Natural killer cell treated with Interleukin-12 subunit alpha and Interleukin-12 subunit beta and Interleukin-15 and Interleukin-18, amount 100 ng/mL, for 72 hours (primary cell): Measurements from ENCODE around the gene MTARC1. TPM values are rescaled to one million over a fixed set of nuclear protein-coding genes. Genes with fewer than 3 reads are reported as not detected.

ENCODE experiments used
- ATAC-seq, 2 donors: fragments of 150-1000 bp; cut with Tn5 transposase in 1 of 2; sonication (Bioruptor Pico), chemical (Tn5 transposase) in 1 of 2; 2 replicates each; pipeline ENCODE4 v1.10.0; 2021
- DNase-seq: peaks from one replicate; pipeline ENCODE4 v3.0.0; 2022; ENCODE audit warnings: low spot score
- H3K27ac Mint-ChIP-seq, 2 donors: 1 replicate in 1 of 2; 2 replicates in 1 of 2; pipeline ENCODE4 v1.8.0; 2022; ENCODE audit warnings: mixed read lengths in 2 of 2, mild to moderate bottlenecking in 1 of 2, moderate library complexity in 1 of 2
- H3K27me3 Mint-ChIP-seq, 2 donors: 1 replicate in 1 of 2; 2 replicates in 1 of 2; pipeline ENCODE4 v1.8.0; 2022; ENCODE audit warnings: mixed read lengths in 2 of 2
- H3K36me3 Mint-ChIP-seq: one replicate; pipeline ENCODE4 v1.8.0; 2022; ENCODE audit warnings: mixed read lengths
- H3K4me1 Mint-ChIP-seq, 2 donors: 1 replicate in 1 of 2; 2 replicates in 1 of 2; pipeline ENCODE4 v1.8.0; 2022; ENCODE audit warnings: low read depth in 2 of 2, mixed read lengths in 2 of 2, mild to moderate bottlenecking in 1 of 2
- H3K4me3 Mint-ChIP-seq: one replicate; pipeline ENCODE4 v1.8.0; 2022; ENCODE audit warnings: mixed read lengths
- H3K9me3 Mint-ChIP-seq: 2 replicates; pipeline ENCODE4 v1.8.0; 2022; ENCODE audit warnings: mixed read lengths
- total RNA-seq, 2 donors: library from RNA; stranded (reverse); gene quantifications; one replicate each; pipeline ENCODE4 v1.2.3, GENCODE V29; 2022

MTARC1 gene
- total RNA-seq, 2 donors from 2014 or later = 0.17 TPM; not detected in 1

GRCh38 chr1:220819467-220820026, 32.8 kb downstream of the MTARC1 start:
- H3K4me3 Mint-ChIP-seq = no peak overlapping the region
- DNase-seq (no peak), ATAC-seq (no peak)
- no peak overlapping the region for H3K27ac Mint-ChIP-seq
- no peaks in the 10 kb centered on the region for H3K9me3 Mint-ChIP-seq
- no peaks in the 10 kb centered on the region for H3K36me3 Mint-ChIP-seq
- H3K4me1 Mint-ChIP-seq = peaks cover 0 to 8% of the 10 kb centered on the region in 2 donors
- H3K27me3 Mint-ChIP-seq = peaks cover 9 to 19% of the 10 kb centered on the region in 2 donors

DNA sequence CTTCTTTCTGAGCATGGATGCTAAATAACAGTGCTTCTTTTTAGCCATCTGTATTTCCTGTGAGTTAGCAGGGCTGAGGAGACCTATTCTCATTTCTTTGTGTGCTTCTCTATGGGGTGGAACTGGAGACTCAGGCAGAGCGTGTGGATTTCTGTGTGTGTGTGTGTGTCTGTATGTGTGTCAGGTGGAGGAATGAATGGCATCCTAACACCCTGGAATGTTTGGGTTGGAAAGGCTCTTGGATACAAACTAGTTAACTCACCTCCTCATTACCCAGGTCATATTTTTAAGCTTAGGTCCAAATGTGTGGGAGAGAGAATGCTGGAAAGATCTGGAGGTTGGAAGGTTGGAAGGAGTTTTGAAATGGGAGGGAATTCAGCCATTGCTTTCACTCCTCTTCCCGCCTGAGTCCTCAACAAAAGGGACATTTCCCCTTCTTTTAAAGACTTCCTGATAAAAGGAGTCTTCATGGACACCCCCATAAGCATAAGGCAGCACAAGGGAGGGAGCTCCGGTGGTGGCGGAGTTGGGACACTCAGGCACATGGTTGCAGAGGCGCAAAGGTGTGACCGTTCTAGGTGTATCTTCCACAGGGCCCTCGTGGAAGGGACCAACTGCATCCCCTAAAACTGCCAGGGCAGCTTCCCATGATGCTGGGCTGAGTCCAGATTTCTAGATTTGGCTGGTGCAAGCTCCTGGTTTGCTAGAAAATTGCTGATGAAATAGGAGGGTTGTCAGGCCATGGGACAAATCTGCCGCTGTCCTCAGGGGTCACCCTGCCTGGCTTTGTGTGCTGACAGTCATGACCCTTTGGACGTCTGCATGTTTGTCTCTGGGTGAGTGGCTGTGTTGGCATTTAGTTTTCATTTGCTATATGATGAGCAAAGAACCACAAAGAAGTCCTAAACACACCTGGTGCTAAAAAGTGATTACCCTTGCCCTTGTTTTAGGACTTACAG, 37.6 kb downstream of the MTARC1 start:
- ATAC-seq (no peak), DNase-seq (no peak)
- Mint-ChIP-seq H3K36me3 (no peaks in the 10 kb centered on the region), H3K27ac (no peak overlapping the region), H3K27me3 (peaks cover 10 to 27% of the 10 kb centered on the region in 2 donors), H3K4me3 (no peak overlapping the region), H3K4me1 (no peaks in the 10 kb centered on the region), H3K9me3 (no peaks in the 10 kb centered on the region)

DNA sequence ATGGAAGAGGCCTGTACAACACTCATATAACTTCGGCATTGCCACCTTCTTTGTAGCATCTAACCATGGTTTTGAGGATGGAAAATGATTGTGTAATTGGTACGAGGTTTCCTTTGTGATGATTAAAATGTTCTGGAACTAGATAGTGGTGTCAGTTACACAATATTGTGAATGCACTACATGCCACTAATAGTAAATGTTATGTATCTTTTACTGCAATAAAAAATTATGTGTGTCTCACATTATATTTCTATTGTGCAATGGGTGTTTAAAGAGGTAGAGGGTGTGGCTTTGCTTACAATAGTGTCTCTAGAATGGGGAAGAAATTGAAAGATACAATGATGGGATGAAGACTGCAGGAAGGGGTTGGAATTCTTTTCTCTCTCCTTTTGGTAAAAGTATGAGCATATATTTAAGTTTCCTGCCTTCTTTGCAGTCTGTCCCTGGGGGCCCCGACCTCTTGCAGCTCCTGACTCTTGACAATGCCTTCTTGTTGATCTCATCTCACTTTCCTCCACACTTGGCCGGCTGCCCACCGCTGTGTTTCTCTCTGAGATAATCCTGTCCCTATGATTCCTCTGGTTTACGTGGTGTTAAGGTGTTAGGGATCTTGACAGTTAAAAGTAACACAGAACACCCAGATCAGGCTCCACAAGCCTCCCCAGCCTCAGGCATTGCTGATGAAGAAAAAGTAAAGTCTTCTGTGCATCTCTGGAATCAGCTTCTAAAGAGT, 39.3 kb downstream of the MTARC1 start:
- no peak for ATAC-seq

DNA sequence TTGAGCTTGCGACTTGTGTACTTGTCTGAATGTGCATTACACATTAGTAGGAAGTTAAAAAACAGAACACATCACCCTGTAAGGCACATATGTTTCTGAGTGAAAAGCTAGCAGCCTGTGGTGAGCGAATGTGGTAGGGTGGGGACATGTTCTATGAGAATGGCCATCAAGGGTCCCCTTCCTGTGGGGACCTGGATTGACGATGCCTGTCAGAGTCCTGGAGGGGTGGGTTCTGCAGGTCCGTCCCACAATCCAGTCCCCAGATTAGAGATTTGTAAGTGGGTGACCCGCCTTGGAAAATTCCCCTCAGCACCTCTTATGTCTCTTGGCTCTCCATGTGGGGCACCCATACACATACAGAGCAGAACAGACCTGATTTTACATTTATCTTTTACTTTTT, 40.0 kb downstream of the MTARC1 start:
- H3K9me3 Mint-ChIP-seq = no peaks in the 10 kb centered on the region
- H3K4me3 Mint-ChIP-seq = no peak overlapping the region
- H3K27me3 Mint-ChIP-seq = peaks cover 11 to 27% of the 10 kb centered on the region in 2 donors
- no peak overlapping the region for H3K27ac Mint-ChIP-seq
- no peak for ATAC-seq
- DNase-seq = no peak
- no peaks in the 10 kb centered on the region for H3K36me3 Mint-ChIP-seq
- no peaks in the 10 kb centered on the region for H3K4me1 Mint-ChIP-seq

More for the DNA sequence above, 39.3 kb downstream of the MTARC1 start:
- Mint-ChIP-seq H3K9me3 (no peaks in the 10 kb centered on the region), H3K36me3 (no peaks in the 10 kb centered on the region), H3K4me3 (no peak overlapping the region), H3K27me3 (peaks cover 13 to 27% of the 10 kb centered on the region in 2 donors), H3K27ac (no peak overlapping the region), H3K4me1 (no peaks in the 10 kb centered on the region)
- no peak for DNase-seq

DNA sequence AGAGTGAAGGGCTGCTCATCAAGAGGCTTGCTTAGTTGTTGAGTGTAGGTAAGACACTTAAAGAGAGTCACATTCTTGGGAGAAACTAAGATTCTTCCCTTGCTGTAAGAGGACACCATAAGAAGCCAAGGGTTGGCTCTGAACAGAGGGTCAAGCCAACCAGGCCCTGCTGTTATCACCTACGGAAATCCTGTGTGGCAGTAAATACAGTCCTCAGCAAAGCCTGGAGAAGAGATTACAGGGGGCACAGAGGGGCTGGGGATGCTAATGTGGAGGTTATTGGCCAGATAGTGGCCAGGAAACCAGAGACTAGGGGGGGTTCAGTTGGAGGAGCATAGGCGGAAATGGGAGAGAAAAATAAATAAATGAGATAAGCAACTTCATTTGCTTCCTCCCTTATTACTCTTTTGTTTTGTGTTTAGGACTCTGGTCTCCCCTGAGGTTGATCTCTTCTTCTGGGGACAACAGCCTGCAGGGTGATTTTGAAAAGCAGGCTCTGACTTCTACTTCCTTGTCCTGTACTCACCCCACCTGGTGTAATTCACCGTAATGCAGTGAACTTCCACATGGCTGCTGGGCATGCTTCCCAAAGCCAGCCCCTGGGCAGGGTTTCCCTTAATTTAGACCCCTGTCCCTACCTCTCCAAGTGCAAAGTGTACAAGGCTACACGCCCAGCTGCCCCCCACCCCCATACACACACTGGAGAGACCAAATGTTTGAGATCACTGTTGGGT, 40.9 kb downstream of the MTARC1 start:
- ATAC-seq (no peak), DNase-seq (no peak)
- Mint-ChIP-seq H3K27ac (no peak overlapping the region), H3K4me3 (no peak overlapping the region), H3K4me1 (no peaks in the 10 kb centered on the region), H3K9me3 (no peaks in the 10 kb centered on the region), H3K36me3 (no peaks in the 10 kb centered on the region), H3K27me3 (peaks cover 11 to 27% of the 10 kb centered on the region in 2 donors)

DNA sequence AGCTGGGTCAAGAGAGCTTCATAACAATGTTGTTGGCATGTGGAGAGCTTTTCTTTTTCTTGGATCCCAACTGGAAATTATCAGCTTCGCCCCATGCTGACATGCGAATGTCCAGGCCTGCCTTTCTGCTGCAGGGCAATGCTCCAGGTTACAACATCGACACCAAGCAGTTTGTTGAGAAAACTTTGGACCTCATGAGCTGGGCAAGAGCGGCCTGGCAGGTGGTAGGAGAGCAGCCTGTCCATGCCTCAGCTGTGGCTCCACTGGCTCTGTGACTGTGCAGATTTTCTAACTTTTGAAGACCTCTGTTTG, 41.4 kb downstream of the MTARC1 start:
- no peaks in the 10 kb centered on the region for H3K9me3 Mint-ChIP-seq
- no peak overlapping the region for H3K27ac Mint-ChIP-seq
- no peak for ATAC-seq
- no peak overlapping the region for H3K4me3 Mint-ChIP-seq
- no peaks in the 10 kb centered on the region for H3K4me1 Mint-ChIP-seq
- H3K36me3 Mint-ChIP-seq = no peaks in the 10 kb centered on the region
- no peak for DNase-seq
- H3K27me3 Mint-ChIP-seq = peaks cover 11 to 25% of the 10 kb centered on the region in 2 donors

GRCh38 chr1:220828950-220829586, 42.4 kb downstream of the MTARC1 start:
- Mint-ChIP-seq H3K4me1 (no peaks in the 10 kb centered on the region), H3K9me3 (no peaks in the 10 kb centered on the region), H3K27ac (no peak overlapping the region), H3K36me3 (no peaks in the 10 kb centered on the region), H3K4me3 (no peak overlapping the region), H3K27me3 (peaks cover 6 to 16% of the 10 kb centered on the region in 2 donors)
- DNase-seq = no peak
- ATAC-seq = no peak

DNA sequence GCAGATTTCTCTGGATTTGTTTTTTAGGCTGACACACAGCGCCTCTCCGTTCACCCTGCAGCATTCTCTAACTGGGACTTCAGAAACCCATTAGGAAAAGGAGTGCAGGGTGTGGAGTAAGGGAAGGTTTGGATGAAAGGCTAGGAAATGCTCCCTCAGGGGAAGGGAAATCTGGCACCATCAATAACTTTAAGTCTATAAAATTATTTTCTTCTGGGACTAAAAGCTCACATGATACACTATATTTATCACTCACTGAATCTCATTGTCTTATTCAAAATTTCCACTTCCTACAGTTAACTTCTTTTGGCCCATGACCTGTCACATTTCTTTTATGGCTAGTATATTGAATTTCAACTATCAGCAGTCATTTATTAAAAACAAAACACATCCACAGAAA, 46.7 kb downstream of the MTARC1 start:
- ATAC-seq (no peak), DNase-seq (no peak)
- no peak overlapping the region for H3K27ac Mint-ChIP-seq
- no peaks in the 10 kb centered on the region for H3K36me3 Mint-ChIP-seq
- H3K4me1 Mint-ChIP-seq = no peaks in the 10 kb centered on the region
- no peaks in the 10 kb centered on the region for H3K9me3 Mint-ChIP-seq
- peaks cover 16% of the 10 kb centered on the region in 2 donors for H3K27me3 Mint-ChIP-seq
- no peak overlapping the region for H3K4me3 Mint-ChIP-seq

DNA sequence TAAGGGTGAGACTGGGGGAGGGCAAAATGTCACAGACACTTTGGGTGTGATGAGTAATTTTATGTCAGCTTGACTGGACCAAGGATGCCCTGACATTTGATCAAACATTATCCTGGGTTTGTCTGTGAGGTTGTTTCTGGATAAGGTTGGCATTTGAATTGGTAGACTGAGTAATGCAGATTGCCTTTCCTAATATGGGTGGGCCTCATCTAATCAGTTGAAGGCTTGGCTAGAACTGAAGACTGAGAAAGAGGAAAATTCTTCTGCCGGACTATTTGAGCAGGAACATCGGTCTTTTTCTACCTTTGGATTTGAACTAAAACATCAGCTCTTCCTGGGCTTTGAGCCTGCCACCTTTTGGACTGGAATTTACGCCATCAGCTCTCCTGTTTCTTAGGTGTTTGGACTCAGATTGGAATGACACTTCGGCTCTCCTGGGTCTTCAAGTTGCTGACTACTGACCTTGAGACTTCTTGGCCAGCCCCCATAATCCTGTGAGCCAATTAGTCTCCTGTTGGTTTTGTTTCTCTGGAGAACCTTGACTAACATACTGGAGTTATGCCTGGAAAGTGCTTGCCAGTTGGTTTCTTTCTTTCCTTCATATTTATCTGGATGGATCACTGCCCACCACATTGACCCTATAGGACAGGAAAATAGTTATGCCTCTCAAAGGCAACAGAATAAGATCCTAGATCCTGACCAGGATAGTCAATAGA, 47.6 kb downstream of the MTARC1 start:
- no peaks in the 10 kb centered on the region for H3K9me3 Mint-ChIP-seq
- no peaks in the 10 kb centered on the region for H3K36me3 Mint-ChIP-seq
- DNase-seq (no peak), ATAC-seq (no peak)
- no peak overlapping the region for H3K27ac Mint-ChIP-seq
- no peaks in the 10 kb centered on the region for H3K4me1 Mint-ChIP-seq
- H3K27me3 Mint-ChIP-seq = peaks cover 16% of the 10 kb centered on the region in 2 donors
- H3K4me3 Mint-ChIP-seq = no peak overlapping the region

Other genes with a start within 250 kb of the MTARC1 start
- gene C1orf115, start 96.5 kb upstream of the MTARC1 start, total RNA-seq = under 1 TPM in 1 of 2 donors, not detected in 1; 0.14 TPM
- not detected for gene MTARC2, start 38.6 kb upstream of the MTARC1 start, total RNA-seq
- 1 to 10 TPM; 3.9 to 5.5 TPM for gene HLX, start 92.5 kb downstream of the MTARC1 start, total RNA-seq